ENCODE results near the gene TBC1D22A. TPM values are rescaled to one million over a fixed set of nuclear protein-coding genes. Genes with fewer than 3 reads are reported as not detected.
A peak's percentile ranks its signal among the peaks of the same experiment; 100 is the strongest.

Gene TBC1D22A
- total RNA-seq, 6 experiments from 2014 or later: 10.9 to 18.1 (median 14.0) TPM

DNA sequence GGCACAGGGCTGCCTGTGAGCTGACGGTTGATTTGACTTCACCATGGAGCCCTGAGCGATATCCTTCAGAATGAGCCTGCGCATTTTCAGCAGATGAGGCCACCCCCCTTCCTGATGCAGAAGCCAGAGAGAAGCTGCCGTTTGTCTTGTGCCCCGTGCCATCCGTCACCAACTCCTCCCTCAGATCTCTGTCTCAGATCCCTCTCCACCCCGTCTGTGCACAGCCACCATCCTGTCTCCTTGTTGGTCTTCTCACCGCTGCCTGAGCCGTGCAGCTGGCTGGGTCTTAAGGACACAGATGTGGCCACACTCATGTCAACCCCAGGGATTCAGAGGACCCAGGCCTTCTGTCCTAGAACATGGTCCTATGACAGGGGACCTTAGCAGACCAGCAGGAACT is 293.9 kb downstream of the TBC1D22A start:
- no peak for TF ChIP-seq POLR2A (IDR thresholded peaks at IDR 0.05)
- TF ChIP-seq, protein P1, sequence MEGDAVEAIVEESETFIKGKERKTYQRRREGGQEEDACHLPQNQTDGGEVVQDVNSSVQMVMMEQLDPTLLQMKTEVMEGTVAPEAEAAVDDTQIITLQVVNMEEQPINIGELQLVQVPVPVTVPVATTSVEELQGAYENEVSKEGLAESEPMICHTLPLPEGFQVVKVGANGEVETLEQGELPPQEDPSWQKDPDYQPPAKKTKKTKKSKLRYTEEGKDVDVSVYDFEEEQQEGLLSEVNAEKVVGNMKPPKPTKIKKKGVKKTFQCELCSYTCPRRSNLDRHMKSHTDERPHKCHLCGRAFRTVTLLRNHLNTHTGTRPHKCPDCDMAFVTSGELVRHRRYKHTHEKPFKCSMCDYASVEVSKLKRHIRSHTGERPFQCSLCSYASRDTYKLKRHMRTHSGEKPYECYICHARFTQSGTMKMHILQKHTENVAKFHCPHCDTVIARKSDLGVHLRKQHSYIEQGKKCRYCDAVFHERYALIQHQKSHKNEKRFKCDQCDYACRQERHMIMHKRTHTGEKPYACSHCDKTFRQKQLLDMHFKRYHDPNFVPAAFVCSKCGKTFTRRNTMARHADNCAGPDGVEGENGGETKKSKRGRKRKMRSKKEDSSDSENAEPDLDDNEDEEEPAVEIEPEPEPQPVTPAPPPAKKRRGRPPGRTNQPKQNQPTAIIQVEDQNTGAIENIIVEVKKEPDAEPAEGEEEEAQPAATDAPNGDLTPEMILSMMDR (IDR thresholded peaks at IDR 0.05): no peak
- no peak overlapping the region for H3K4me3 ChIP-seq
- no peaks in the 10 kb centered on the region for H3K27me3 ChIP-seq
- no peak overlapping the region for H3K27ac ChIP-seq
- DNase-seq (peak in 2 of 3 donors; percentile 4 to 35), ATAC-seq (no peak)
- H3K9me3 ChIP-seq: no peaks in the 10 kb centered on the region
- H3K36me3 ChIP-seq: peaks cover 0 to 3% (median 0%) of the 10 kb centered on the region in 4 donors
- no peaks in the 10 kb centered on the region for H3K4me1 ChIP-seq
- WGBS (ENCODE audit: insufficient coverage, low coverage, low lambda C conversion rate, missing lambda C conversion rate): 97% methylated on average over 6 of the region's 9 CpGs
- intact Hi-C loops (cut with DNase I): loop anchor here in 1 of 2 donors (10.0 kb wide), 1 partner anchor 212 kb away; no protein-coding TSS in a partner anchor

DNA sequence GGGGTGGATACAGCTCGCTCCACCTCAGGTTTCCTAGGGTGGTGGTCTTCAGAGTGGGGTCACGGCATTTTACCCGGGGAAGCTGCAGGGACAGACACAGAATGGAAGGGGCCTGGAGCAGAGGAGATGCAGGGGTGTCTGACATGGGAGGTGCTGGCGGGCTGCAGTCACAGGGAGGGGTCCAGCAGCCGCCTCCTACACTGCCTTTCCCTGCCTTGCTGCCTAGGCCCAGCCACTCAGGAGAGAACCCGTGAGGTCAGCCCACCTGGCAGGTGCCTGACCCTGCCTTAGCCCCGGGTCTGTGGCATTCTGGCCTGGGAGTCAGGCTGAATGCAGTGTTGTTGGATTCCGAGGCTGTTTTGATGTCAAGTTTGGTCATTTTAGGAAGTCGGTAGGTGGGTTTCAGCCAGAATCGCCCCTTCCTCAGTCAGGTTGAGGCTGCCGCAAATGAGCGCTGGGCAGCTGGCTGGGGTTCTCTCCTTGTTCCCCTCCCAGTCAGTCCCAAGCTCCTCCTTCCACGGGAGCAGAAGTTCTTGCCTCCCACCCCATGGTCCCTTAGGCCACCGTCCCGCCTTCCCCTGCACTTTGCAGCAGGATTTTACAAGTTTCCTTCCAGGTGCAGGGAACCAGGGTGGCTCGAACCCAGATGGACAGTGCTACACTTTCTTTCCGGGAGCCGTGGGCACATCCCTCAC is 294.5 kb downstream of the TBC1D22A start:
- no peaks in the 10 kb centered on the region for H3K4me1 ChIP-seq
- TF ChIP-seq POLR2A (IDR thresholded peaks at IDR 0.05): no peak
- TF ChIP-seq, protein P1 (IDR thresholded peaks at IDR 0.05): no peak
- no peak overlapping the region for H3K4me3 ChIP-seq
- DNase-seq (peak in 1 of 3 donors; percentile 36), ATAC-seq (no peak)
- H3K36me3 ChIP-seq: peaks cover 0 to 3% (median 0%) of the 10 kb centered on the region in 4 donors
- H3K9me3 ChIP-seq: no peaks in the 10 kb centered on the region
- 95% methylated on average over 8 of the region's 18 CpGs for WGBS (ENCODE audit: insufficient coverage, low coverage, low lambda C conversion rate, missing lambda C conversion rate)
- H3K27me3 ChIP-seq: no peaks in the 10 kb centered on the region
- intact Hi-C loops (cut with DNase I): loop anchor here in 1 of 2 donors (10.0 kb wide), 1 partner anchor 212 kb away; no protein-coding TSS in a partner anchor
- no peak overlapping the region for H3K27ac ChIP-seq

DNA sequence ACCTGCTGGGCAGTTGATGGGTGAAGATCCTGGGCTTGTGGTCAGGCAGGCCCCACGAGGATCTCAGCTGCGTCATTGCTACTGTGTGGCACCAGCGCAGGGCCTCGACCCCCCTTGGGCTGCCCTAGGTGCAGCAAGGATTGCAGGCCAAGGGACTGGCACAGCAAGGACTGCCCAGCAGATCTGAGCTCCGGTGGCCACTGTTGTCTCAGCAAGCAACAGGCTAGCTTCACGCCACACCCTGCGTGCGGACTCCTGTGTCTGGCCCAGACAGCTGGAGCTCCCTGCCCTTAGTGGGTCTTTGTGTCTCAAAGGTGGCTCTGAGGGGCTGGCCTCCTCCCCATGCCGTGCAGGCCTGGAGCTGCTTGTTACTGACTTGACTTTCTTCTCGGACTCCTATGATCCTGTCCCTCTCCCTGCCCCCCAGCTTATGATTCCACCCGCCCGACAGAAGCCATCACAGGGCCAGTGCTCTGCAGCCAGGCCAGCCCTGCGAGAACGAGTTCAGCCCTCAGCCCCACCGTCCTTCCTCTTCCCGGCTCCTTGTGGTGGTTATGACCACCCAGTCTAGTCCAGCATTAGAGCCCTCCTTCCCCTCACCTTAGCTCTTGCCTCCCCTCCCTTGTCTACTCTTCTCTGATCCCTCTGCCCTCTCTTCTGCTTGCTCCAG is 295.6 kb downstream of the TBC1D22A start:
- no peak overlapping the region for H3K27ac ChIP-seq

DNA sequence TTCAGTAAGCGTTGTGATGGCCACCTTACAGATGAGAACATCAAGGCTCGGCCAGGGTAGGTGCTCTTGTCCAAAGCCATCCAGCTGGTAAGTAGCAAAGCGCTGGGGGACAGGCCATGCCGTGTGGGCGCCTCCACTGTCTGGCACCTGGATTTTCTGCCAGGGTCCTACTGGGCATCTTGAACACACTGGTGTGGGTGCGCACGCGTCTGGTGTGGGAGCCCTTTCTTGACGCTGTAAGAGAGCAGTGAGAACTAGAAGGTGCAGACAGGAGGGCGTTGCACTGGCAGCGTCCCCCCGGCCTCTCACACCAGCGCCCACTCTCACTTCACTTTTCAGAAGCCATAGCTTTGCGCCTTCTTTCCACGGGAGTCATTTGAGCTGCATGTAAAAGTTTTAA is 296.6 kb downstream of the TBC1D22A start:
- Histone ChIP-seq H3K9me3 (no peaks in the 10 kb centered on the region), H3K4me1 (no peaks in the 10 kb centered on the region), H3K36me3 (peaks cover 0 to 5% (median 1%) of the 10 kb centered on the region in 4 donors), H3K27me3 (no peaks in the 10 kb centered on the region), H3K27ac (no peak overlapping the region), H3K4me3 (no peak overlapping the region)
- 86% methylated on average over 1 of the region's 15 CpGs for WGBS (ENCODE audit: insufficient coverage, low coverage, low lambda C conversion rate, missing lambda C conversion rate)
- ATAC-seq: no peak
- no peak for TF ChIP-seq POLR2A (IDR thresholded peaks at IDR 0.05)
- TF ChIP-seq, protein P1 (IDR thresholded peaks at IDR 0.05): no peak
- DNase-seq: no peak
- intact Hi-C loops (cut with DNase I): loop anchor here in 1 of 2 donors (10.0 kb wide), 1 partner anchor 214 kb away; no protein-coding TSS in a partner anchor

More for the DNA sequence above, 295.6 kb downstream of the TBC1D22A start:
- Histone ChIP-seq H3K27me3 (no peaks in the 10 kb centered on the region), H3K4me1 (no peaks in the 10 kb centered on the region), H3K36me3 (peaks cover 0 to 3% (median 1%) of the 10 kb centered on the region in 4 donors), H3K4me3 (no peak overlapping the region), H3K9me3 (no peaks in the 10 kb centered on the region)
- 91% methylated on average over 4 of the region's 16 CpGs for WGBS (ENCODE audit: insufficient coverage, low coverage, low lambda C conversion rate, missing lambda C conversion rate)
- TF ChIP-seq, protein P1 (IDR thresholded peaks at IDR 0.05): no peak
- no peak for TF ChIP-seq POLR2A (IDR thresholded peaks at IDR 0.05)
- ATAC-seq (no peak), DNase-seq (peak in 1 of 3 donors; percentile 27)
- intact Hi-C loops (cut with DNase I): loop anchor here in 1 of 2 donors (10.0 kb wide), 1 partner anchor 213 kb away; no protein-coding TSS in a partner anchor

All from right lobe of liver (tissue), 6 donors.